HepG2 (cell line): ENCODE results near the gene COBL. TPM values are rescaled to one million over a fixed set of nuclear protein-coding genes. Genes with fewer than 3 reads are reported as not detected.

Experiments
- ATAC-seq: fragments of 200-7000 bp; cut with Tn5 transposase; 3 replicates; pipeline ENCODE4 v1.9.1; 2020; ENCODE audit warnings: mild to moderate bottlenecking, moderate library complexity
- BruUV-seq: library from RNA; stranded (reverse); fragments of 400-500 nt; replicated peaks from 2 replicates; lab custom pipeline; 2021; lab: Mats Ljungman, UMichigan
- CTCF ChIA-PET: fragments of 300-600 bp; formaldehyde crosslinking; extraction: SDS; loops from one replicate; lab custom pipeline; 2021; ENCODE audit warnings: low total read pairs, inconsistent platforms, low intra/inter-chr PET ratio; lab: Yijun Ruan, JAX
- POLR2A ChIA-PET: fragments of 350-600 bp; sonication (Branson Sonifier 250); formaldehyde crosslinking; loops from one replicate; lab custom pipeline; 2020; ENCODE audit warnings: antibody characterized with exemption, inconsistent platforms; lab: Yijun Ruan, JAX
- DNase-seq: peaks from one replicate; pipeline ENCODE4 v3.0.0-alpha.2; 2015; ENCODE audit warnings: low spot score
- FAIRE-seq: peaks from 3 replicates; lab custom pipeline; 2011; peaks lifted over from hg19 to GRCh38; lab: Jason Lieb, UNC
- H2AFZ ChIP-seq: one replicate; pipeline ENCODE4 v1.6.1; 2011; ENCODE audit warnings: low read length, inconsistent platforms
- H3K27ac ChIP-seq: fragments of 300-600 bp; 3 replicates; pipeline ENCODE4 v1.8.0; 2011; ENCODE audit warnings: mixed run types, mild to moderate bottlenecking, mixed read lengths, low read length, inconsistent platforms; ENCODE audit not compliant: insufficient read depth; ENCODE audit errors: extremely low read length
- H3K27me3 ChIP-seq, 2 experiments: fragments of 200-600 bp in 1 of 2; 2 replicates in 1 of 2; 3 replicates in 1 of 2; pipeline versions ENCODE4 v1.6.0 to v1.8.0; 2011; ENCODE audit warnings: low read length in 2 of 2, mild to moderate bottlenecking in 2 of 2, moderate library complexity in 2 of 2, inconsistent platforms in 1 of 2; ENCODE audit not compliant: insufficient read depth in 2 of 2, control insufficient read depth in 1 of 2
- H3K36me3 ChIP-seq, 2 experiments: fragments of 200-600 bp in 1 of 2; replicated peaks in 1 of 2; 2 replicates in 1 of 2; 3 replicates in 1 of 2; pipeline versions ENCODE4 v1.5.1 to v1.8.0; 2011; ENCODE audit warnings: low read length in 2 of 2, inconsistent platforms in 1 of 2; ENCODE audit not compliant: insufficient read depth in 2 of 2, control insufficient read depth in 1 of 2
- H3K4me1 ChIP-seq: 2 replicates; pipeline ENCODE4 v1.5.1; 2012; ENCODE audit warnings: low read length, inconsistent platforms; ENCODE audit not compliant: insufficient read depth
- H3K4me2 ChIP-seq: 2 replicates; pipeline ENCODE4 v1.6.0; 2011; ENCODE audit warnings: low read depth, low read length, inconsistent platforms
- H3K4me3 ChIP-seq, 3 experiments: fragments of 200-600 bp in 1 of 3; sonication (generic), shearing (Covaris generic) in 1 of 3; replicated peaks in 1 of 3; 2 replicates each; pipeline ENCODE4 v1.5.1; 2011 to 2016; ENCODE audit warnings: low read length in 3 of 3, inconsistent platforms in 2 of 3, low read depth in 2 of 3, mild to moderate bottlenecking in 2 of 3, control low read depth in 1 of 3, mixed read lengths in 1 of 3; ENCODE audit not compliant: insufficient read depth in 1 of 3
- H3K79me2 ChIP-seq: one replicate; pipeline ENCODE4 v1.6.1; 2011; ENCODE audit warnings: low read length, inconsistent platforms; ENCODE audit not compliant: insufficient read depth
- H3K9ac ChIP-seq: 2 replicates; pipeline ENCODE4 v1.6.0; 2011; ENCODE audit warnings: mild to moderate bottlenecking, low read depth, low read length, inconsistent platforms; ENCODE audit not compliant: insufficient read depth
- H3K9me3 ChIP-seq: 2 replicates; pipeline ENCODE4 v1.5.1; 2012; ENCODE audit warnings: mild to moderate bottlenecking, low read length
- H4K20me1 ChIP-seq: 2 replicates; pipeline ENCODE4 v1.6.0; 2011; ENCODE audit warnings: inconsistent platforms, mild to moderate bottlenecking, low read length, moderate library complexity; ENCODE audit not compliant: insufficient read depth
- AHR ChIP-seq: IDR thresholded peaks from 2 replicates; pipeline ENCODE4 v1.6.1; 2018; ENCODE audit warnings: missing genetic modification reagents, missing compliant biosample characterization
- ARNTL ChIP-seq: sonication (generic); formaldehyde crosslinking; IDR thresholded peaks from 2 replicates; pipeline ENCODE4 v1.4.0; 2020; ENCODE audit warnings: mild to moderate bottlenecking, missing genetic modification reagents
- E2F2 ChIP-seq: sonication (generic); formaldehyde crosslinking; IDR thresholded peaks from 2 replicates; pipeline ENCODE4 v1.4.0; 2020; ENCODE audit warnings: missing genetic modification reagents, borderline replicate concordance
- FOXA1 ChIP-seq, 2 experiments: fragments of 450-650 bp in 1 of 2; sonication (generic) in 1 of 2; formaldehyde crosslinking in 1 of 2; IDR thresholded peaks; 2 replicates each; pipeline versions ENCODE4 v1.4.0 to v1.6.1; 2016 to 2020; ENCODE audit warnings: missing genetic modification reagents in 1 of 2
- HOXA3 ChIP-seq: sonication (generic); formaldehyde crosslinking; IDR thresholded peaks from 2 replicates; pipeline ENCODE4 v1.5.0; 2020; ENCODE audit warnings: missing genetic modification reagents
- HOXD1 ChIP-seq: sonication (generic); formaldehyde crosslinking; IDR thresholded peaks from 2 replicates; pipeline ENCODE4 v1.5.0; 2020; ENCODE audit warnings: missing genetic modification reagents
- MXI1 ChIP-seq: IDR thresholded peaks from 3 replicates; pipeline ENCODE4 v1.6.1; 2012; ENCODE audit warnings: low read depth, low read length, inconsistent platforms, borderline replicate concordance
- NKX3-1 ChIP-seq: sonication (generic); formaldehyde crosslinking; IDR thresholded peaks from 2 replicates; pipeline ENCODE4 v1.5.0; 2020; ENCODE audit warnings: missing genetic modification reagents
- NPAS2 ChIP-seq: sonication (generic); formaldehyde crosslinking; IDR thresholded peaks from 2 replicates; pipeline ENCODE4 v1.8.0; 2022; ENCODE audit warnings: mild to moderate bottlenecking, missing genetic modification reagents, borderline replicate concordance
- SETDB1 ChIP-seq: sonication (generic); formaldehyde crosslinking; IDR thresholded peaks from 2 replicates; pipeline ENCODE4 v1.5.1; 2020; ENCODE audit warnings: missing genetic modification reagents, mild to moderate bottlenecking, borderline replicate concordance
- TEAD3 ChIP-seq: optimal IDR thresholded peaks from 2 replicates; pipeline ENCODE3; 2016; ENCODE audit warnings: borderline replicate concordance
- THAP11 ChIP-seq: IDR thresholded peaks from 2 replicates; pipeline ENCODE4 v1.6.1; 2016; ENCODE audit warnings: missing biosample characterization, missing genetic modification reagents
- ZNF512 ChIP-seq: sonication (generic); formaldehyde crosslinking; IDR thresholded peaks from 2 replicates; pipeline ENCODE4 v1.4.0; 2020; ENCODE audit warnings: mild to moderate bottlenecking, missing genetic modification reagents
- WGBS: methylation state at CpG from one replicate; pipeline ENCODE4 v1.1.6; 2017; ENCODE audit warnings: low lambda C conversion rate; 5-methylcytosine and 5-hydroxymethylcytosine counted together
- in situ Hi-C: cut with HindIII; loops from 2 replicates; pipeline ENCODE4 v1.10.0; 2017; ENCODE audit warnings: low pct_unique_long_range_greater_than_20kb; ENCODE audit not compliant: extremely low pct_ligation_motif_present
- intact Hi-C: fragments of 100-400 bp; cut with micrococcal nuclease; formaldehyde crosslinking; loops from one replicate; pipeline ENCODE4 v1.10.0; 2022; ENCODE audit not compliant: unreplicated experiment
- polyA plus RNA-seq, 8 experiments: library from polyadenylated mRNA; depleted of rRNA in 3 of 8; stranded (reverse) in 7 of 8; unstranded in 1 of 8; fragments of >200 nt; fragmentation: Illumina TruSeq in 4 of 8; extraction: Trizol in 4 of 8; gene quantifications; 2 replicates each; pipeline versions ENCODE4 v1.2.1 to v1.2.3, GENCODE V29; 2011 to 2016; ENCODE audit warnings: low read depth in 4 of 8, missing spikeins in 1 of 8, mixed read lengths in 1 of 8; ENCODE audit not compliant: insufficient read depth in 1 of 8
- total RNA-seq, 5 experiments: library from RNA; depleted of rRNA; stranded (reverse); fragments of >200 nt; fragmentation: Illumina TruSeq; extraction: Trizol; gene quantifications; 2 replicates each; pipeline ENCODE4 v1.2.3, GENCODE V29; 2016; ENCODE audit warnings: low read depth in 1 of 5
- TF ChIP-seq, protein P1 (sequence below): sonication (generic); formaldehyde crosslinking; IDR thresholded peaks from 2 replicates; pipeline ENCODE4 v1.5.1; 2020; ENCODE audit warnings: mild to moderate bottlenecking, missing genetic modification reagents, moderate library complexity

COBL gene
- total and polyA plus RNA-seq, 2 of the 13 experiments (the other 11 are each of a cell fraction or from before 2014, with no cell fraction given) = 3.8 to 4.9 TPM

DNA sequence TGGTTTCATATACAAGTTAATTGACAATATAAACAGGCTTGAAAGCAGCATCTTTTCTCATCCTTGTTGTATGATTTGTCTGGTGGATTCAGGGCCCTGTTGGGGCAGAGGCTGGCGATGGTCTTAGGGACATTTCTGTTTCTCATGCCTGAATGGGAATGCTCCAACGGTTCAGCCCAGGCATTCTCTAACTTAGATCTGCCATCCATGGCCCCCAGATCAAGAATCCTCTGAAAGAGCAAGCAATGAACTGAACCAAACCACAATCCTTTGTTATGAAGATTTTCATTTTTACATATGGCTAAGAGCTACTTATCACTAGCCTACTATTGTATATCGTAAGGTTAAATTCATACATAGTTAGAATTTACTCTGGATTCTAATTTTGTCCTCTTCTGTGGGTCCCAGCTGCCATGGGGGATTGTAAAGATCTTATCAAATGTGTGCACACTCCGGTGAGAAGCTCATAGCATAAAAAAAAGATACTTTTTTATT lies 163.9 kb downstream of the COBL start:
- 96% methylated on average over 4 of the region's 4 CpGs for WGBS
- in situ Hi-C loops = loop anchor here (25.0 kb wide), 1 partner anchor 1040 kb away; no protein-coding TSS in a partner anchor
- Histone ChIP-seq H4K20me1 (no peaks in the 10 kb centered on the region), H3K79me2 (no peaks in the 10 kb centered on the region), H3K4me2 (no peak overlapping the region)
- TF ChIP-seq AHR (CRISPR knock-in tag) (no peak), TEAD3 (CRISPR knock-in tag) (no peak), ARNTL (CRISPR knock-in tag) (no peak), HOXA3 (CRISPR knock-in tag) (no peak), NKX3-1 (CRISPR knock-in tag) (no peak), HOXD1 (CRISPR knock-in tag) (no peak), SETDB1 (CRISPR knock-in tag) (no peak), NPAS2 (CRISPR knock-in tag) (no peak), MXI1 (no peak), FOXA1 (IDR thresholded peaks at IDR 0.05) (no peak), FOXA1 (CRISPR knock-in tag; IDR thresholded peaks at IDR 0.05) (no peak), E2F2 (CRISPR knock-in tag) (no peak), ZNF512 (no peak), THAP11 (CRISPR knock-in tag) (no peak)
- TF ChIP-seq, protein P1, sequence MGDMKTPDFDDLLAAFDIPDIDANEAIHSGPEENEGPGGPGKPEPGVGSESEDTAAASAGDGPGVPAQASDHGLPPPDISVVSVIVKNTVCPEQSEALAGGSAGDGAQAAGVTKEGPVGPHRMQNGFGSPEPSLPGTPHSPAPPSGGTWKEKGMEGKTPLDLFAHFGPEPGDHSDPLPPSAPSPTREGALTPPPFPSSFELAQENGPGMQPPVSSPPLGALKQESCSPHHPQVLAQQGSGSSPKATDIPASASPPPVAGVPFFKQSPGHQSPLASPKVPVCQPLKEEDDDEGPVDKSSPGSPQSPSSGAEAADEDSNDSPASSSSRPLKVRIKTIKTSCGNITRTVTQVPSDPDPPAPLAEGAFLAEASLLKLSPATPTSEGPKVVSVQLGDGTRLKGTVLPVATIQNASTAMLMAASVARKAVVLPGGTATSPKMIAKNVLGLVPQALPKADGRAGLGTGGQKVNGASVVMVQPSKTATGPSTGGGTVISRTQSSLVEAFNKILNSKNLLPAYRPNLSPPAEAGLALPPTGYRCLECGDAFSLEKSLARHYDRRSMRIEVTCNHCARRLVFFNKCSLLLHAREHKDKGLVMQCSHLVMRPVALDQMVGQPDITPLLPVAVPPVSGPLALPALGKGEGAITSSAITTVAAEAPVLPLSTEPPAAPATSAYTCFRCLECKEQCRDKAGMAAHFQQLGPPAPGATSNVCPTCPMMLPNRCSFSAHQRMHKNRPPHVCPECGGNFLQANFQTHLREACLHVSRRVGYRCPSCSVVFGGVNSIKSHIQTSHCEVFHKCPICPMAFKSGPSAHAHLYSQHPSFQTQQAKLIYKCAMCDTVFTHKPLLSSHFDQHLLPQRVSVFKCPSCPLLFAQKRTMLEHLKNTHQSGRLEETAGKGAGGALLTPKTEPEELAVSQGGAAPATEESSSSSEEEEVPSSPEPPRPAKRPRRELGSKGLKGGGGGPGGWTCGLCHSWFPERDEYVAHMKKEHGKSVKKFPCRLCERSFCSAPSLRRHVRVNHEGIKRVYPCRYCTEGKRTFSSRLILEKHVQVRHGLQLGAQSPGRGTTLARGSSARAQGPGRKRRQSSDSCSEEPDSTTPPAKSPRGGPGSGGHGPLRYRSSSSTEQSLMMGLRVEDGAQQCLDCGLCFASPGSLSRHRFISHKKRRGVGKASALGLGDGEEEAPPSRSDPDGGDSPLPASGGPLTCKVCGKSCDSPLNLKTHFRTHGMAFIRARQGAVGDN (CRISPR knock-in tag) = no peak
- TF ChIP-seq, all 625 proteins: peak for 0
- Histone ChIP-seq H3K36me3 (0 out of 5 replicates have a peak, but pooled peaks cover 0 to 7% of the 10 kb centered on the region in 2 experiments), H3K9ac (no peak overlapping the region), H3K4me1 (peaks cover 16% of the 10 kb centered on the region; the same call in 1 of the 2 replicates), H3K27me3 (no peaks in the 10 kb centered on the region), H2AFZ (no peak overlapping the region), H3K27ac (no peak overlapping the region), H3K9me3 (peaks cover 12% of the 10 kb centered on the region; the same call in 1 of the 2 replicates), H3K4me3 (no peak overlapping the region)
- intact Hi-C loops = no loop called here
- CTCF ChIA-PET = no interaction called here
- FAIRE-seq = no peak
- POLR2A ChIA-PET = no interaction called here
- BruUV-seq = no TSS peak
- ATAC-seq = no peak
- DNase-seq = no peak
